Spleen (tissue), 7 donors: ENCODE results near the gene DENND1B.

Source experiments
- POLR2A ChIP-seq, 3 donors: fragments of 450-650 bp; IDR thresholded peaks; one replicate each; pipeline ENCODE4 v1.5.1; 2017; ENCODE audit warnings: antibody characterized with exemption in 3 of 3, mild to moderate bottlenecking in 1 of 3
- POLR2AphosphoS5 ChIP-seq, 3 donors: sonication (generic); formaldehyde crosslinking; IDR thresholded peaks; one replicate each; pipeline ENCODE4 v1.5.1; 2017; ENCODE audit warnings: antibody characterized with exemption in 3 of 3
- TF ChIP-seq, protein P1 (sequence below), 11 experiments: fragments of 200-600 bp in 7 of 11; fragments of 450-650 bp in 4 of 11; sonication (generic) in 4 of 11; IDR thresholded peaks in 8 of 11; conservative IDR thresholded peaks in 3 of 11; 1 replicate in 7 of 11; 2 replicates in 4 of 11; pipeline versions ENCODE4 v1.4.0 to v1.8.0; 2016 to 2021; ENCODE audit warnings: antibody characterized with exemption in 11 of 11, inconsistent platforms in 4 of 11, mild to moderate bottlenecking in 1 of 11
- donor health status: DM: no; HTN: no; CAD: no; lungs with moderate emphysema.
- donor health status: DM: no; HTN: no; CAD: no.
- donor health status: DM: no; HTN: no; CAD: no.

- TF ChIP-seq, protein P1, sequence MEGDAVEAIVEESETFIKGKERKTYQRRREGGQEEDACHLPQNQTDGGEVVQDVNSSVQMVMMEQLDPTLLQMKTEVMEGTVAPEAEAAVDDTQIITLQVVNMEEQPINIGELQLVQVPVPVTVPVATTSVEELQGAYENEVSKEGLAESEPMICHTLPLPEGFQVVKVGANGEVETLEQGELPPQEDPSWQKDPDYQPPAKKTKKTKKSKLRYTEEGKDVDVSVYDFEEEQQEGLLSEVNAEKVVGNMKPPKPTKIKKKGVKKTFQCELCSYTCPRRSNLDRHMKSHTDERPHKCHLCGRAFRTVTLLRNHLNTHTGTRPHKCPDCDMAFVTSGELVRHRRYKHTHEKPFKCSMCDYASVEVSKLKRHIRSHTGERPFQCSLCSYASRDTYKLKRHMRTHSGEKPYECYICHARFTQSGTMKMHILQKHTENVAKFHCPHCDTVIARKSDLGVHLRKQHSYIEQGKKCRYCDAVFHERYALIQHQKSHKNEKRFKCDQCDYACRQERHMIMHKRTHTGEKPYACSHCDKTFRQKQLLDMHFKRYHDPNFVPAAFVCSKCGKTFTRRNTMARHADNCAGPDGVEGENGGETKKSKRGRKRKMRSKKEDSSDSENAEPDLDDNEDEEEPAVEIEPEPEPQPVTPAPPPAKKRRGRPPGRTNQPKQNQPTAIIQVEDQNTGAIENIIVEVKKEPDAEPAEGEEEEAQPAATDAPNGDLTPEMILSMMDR (IDR thresholded peaks at IDR 0.05 in 8 of 11, conservative IDR thresholded peaks at IDR 0.05 in 3 of 11), result no peak
- TF ChIP-seq POLR2AphosphoS5 (IDR thresholded peaks at IDR 0.05) (no peak), POLR2A (IDR thresholded peaks at IDR 0.05) (no peak)
Measured at GRCh38 chr1:197649188-197649587, 126.1 kb downstream of the DENND1B start.
